Fibroblast of lung (primary cell): ENCODE results near the gene FHDC1. TPM values are rescaled to one million over a fixed set of nuclear protein-coding genes. Genes with fewer than 3 reads are reported as not detected.

Experiments used
- DNase-seq, 2 donors: peaks; one replicate each; pipeline versions ENCODE4 v3.0.0 to v3.0.0-alpha.2; 2010; ENCODE audit warnings: low read depth in 2 of 2
- H2AFZ ChIP-seq: 2 replicates; pipeline ENCODE4 v1.5.1; 2012; ENCODE audit warnings: low read length, control low read depth, inconsistent platforms
- H3K27ac ChIP-seq: 2 replicates; pipeline ENCODE4 v1.5.1; 2011; ENCODE audit warnings: low read length, control low read depth; ENCODE audit not compliant: insufficient read depth
- H3K27me3 ChIP-seq: 2 replicates; pipeline ENCODE4 v1.5.1; 2011; ENCODE audit warnings: mild to moderate bottlenecking, low read length; ENCODE audit not compliant: control insufficient read depth, insufficient read depth
- H3K36me3 ChIP-seq: 2 replicates; pipeline ENCODE4 v1.5.1; 2011; ENCODE audit warnings: low read length; ENCODE audit not compliant: control insufficient read depth, insufficient read depth
- H3K4me1 ChIP-seq: 2 replicates; pipeline ENCODE4 v1.5.1; 2011; ENCODE audit warnings: low read length; ENCODE audit not compliant: control insufficient read depth, insufficient read depth; ENCODE audit errors: extremely low read depth
- H3K4me2 ChIP-seq: 2 replicates; pipeline ENCODE4 v1.5.1; 2011; ENCODE audit warnings: low read length, control low read depth; ENCODE audit not compliant: insufficient read depth; ENCODE audit errors: extremely low read depth
- H3K4me3 ChIP-seq, 4 experiments: fragments of 200-600 bp in 1 of 4; sonication (generic) in 1 of 4; replicated peaks in 1 of 4; 2 replicates each; pipeline ENCODE4 v1.5.1; 2011 to 2016; ENCODE audit warnings: low read length in 4 of 4, low read depth in 3 of 4, mild to moderate bottlenecking in 3 of 4, control low read depth in 2 of 4, inconsistent platforms in 1 of 4, mixed read lengths in 1 of 4; ENCODE audit not compliant: insufficient read depth in 1 of 4; ENCODE audit errors: control extremely low read depth in 1 of 4
- H3K79me2 ChIP-seq: 2 replicates; pipeline ENCODE4 v1.5.1; 2012; ENCODE audit warnings: mild to moderate bottlenecking, low read length, inconsistent platforms; ENCODE audit not compliant: control insufficient read depth, insufficient read depth
- H3K9ac ChIP-seq: 2 replicates; pipeline ENCODE4 v1.5.1; 2011; ENCODE audit warnings: mild to moderate bottlenecking, low read length, control low read depth; ENCODE audit not compliant: insufficient read depth
- H3K9me3 ChIP-seq: 2 replicates; pipeline ENCODE4 v1.5.1; 2012; ENCODE audit warnings: low read depth, low read length; ENCODE audit not compliant: control insufficient read depth, insufficient read depth
- H4K20me1 ChIP-seq: 2 replicates; pipeline ENCODE4 v1.5.1; 2011; ENCODE audit warnings: low read length; ENCODE audit not compliant: control insufficient read depth, insufficient read depth; ENCODE audit errors: extremely low read depth
- CTCF ChIP-seq, 2 donors: IDR thresholded peaks in 1 of 2; conservative IDR thresholded peaks in 1 of 2; 1 replicate in 1 of 2; 2 replicates in 1 of 2; pipeline ENCODE4 v1.5.1; 2011 to 2012; ENCODE audit warnings: low read length in 2 of 2, control low read depth in 1 of 2, inconsistent platforms in 1 of 2, low read depth in 1 of 2, mild to moderate bottlenecking in 1 of 2
- EZH2 ChIP-seq: IDR thresholded peaks from 2 replicates; pipeline ENCODE4 v1.5.1; 2012; ENCODE audit warnings: low read length, control low read depth, mild to moderate bottlenecking; ENCODE audit errors: missing control alignments
- polyA plus RNA-seq, 2 donors: library from polyadenylated mRNA; depleted of rRNA in 1 of 2; stranded (reverse) in 1 of 2; unstranded in 1 of 2; fragments of >200 nt; gene quantifications; 2 replicates each; pipeline ENCODE4 v1.2.1, GENCODE V29; 2011 to 2012; ENCODE audit warnings: missing spikeins in 1 of 2
- total RNA-seq: library from RNA; depleted of rRNA; stranded (reverse); fragments of >200 nt; gene quantifications from 2 replicates; pipeline ENCODE4 v1.2.1, GENCODE V29; 2014

Gene FHDC1
- total and polyA plus RNA-seq, 2 donors (not counting 1 experiment from before 2014, with no cell fraction given) = 0.14 to 0.33 TPM

- Histone ChIP-seq H2AFZ (no peak overlapping the region), H4K20me1 (no peaks in the 10 kb centered on the region), H3K27me3 (peaks cover 5% of the 10 kb centered on the region), H3K27ac (no peak overlapping the region), H3K4me2 (no peak overlapping the region), H3K9me3 (no peaks in the 10 kb centered on the region), H3K79me2 (no peaks in the 10 kb centered on the region), H3K9ac (no peak overlapping the region), H3K4me3 (no peak overlapping the region), H3K36me3 (no peaks in the 10 kb centered on the region), H3K4me1 (peaks cover 2% of the 10 kb centered on the region)
- TF ChIP-seq EZH2 = no peak
- TF ChIP-seq CTCF (conservative IDR thresholded peaks at IDR 0.05 in 1 of 2, IDR thresholded peaks at IDR 0.05 in 1 of 2; ENCODE audit: low read depth in 1 of 2, low read length in 2 of 2) = no peak
- DNase-seq = no peak
These were observed 81.9 kb downstream of the FHDC1 start for GRCh38 chr4:153018031-153018430.

- no peak overlapping the region for H2AFZ ChIP-seq
- no peaks in the 10 kb centered on the region for H3K9me3 ChIP-seq
- no peak for DNase-seq
- no peak overlapping the region for H3K4me2 ChIP-seq
- no peak overlapping the region for H3K9ac ChIP-seq
- H3K79me2 ChIP-seq = no peaks in the 10 kb centered on the region
- H3K4me3 ChIP-seq = no peak overlapping the region
- TF ChIP-seq CTCF (conservative IDR thresholded peaks at IDR 0.05 in 1 of 2, IDR thresholded peaks at IDR 0.05 in 1 of 2; ENCODE audit: low read depth in 1 of 2, low read length in 2 of 2) (no peak), EZH2 (no peak)
- no peaks in the 10 kb centered on the region for H3K36me3 ChIP-seq
- H3K27ac ChIP-seq = no peak overlapping the region
- H3K27me3 ChIP-seq = peaks cover 5% of the 10 kb centered on the region
- peaks cover under 1% of the 10 kb centered on the region for H3K4me1 ChIP-seq
- no peaks in the 10 kb centered on the region for H4K20me1 ChIP-seq
These were observed 82.6 kb downstream of the FHDC1 start for GRCh38 chr4:153018684-153019083.

GRCh38 chr4:153019906-153020305 lies 83.8 kb downstream of the FHDC1 start:
- Histone ChIP-seq H4K20me1 (no peaks in the 10 kb centered on the region), H3K27ac (no peak overlapping the region), H3K79me2 (no peaks in the 10 kb centered on the region), H3K27me3 (peaks cover 5% of the 10 kb centered on the region), H3K9me3 (no peaks in the 10 kb centered on the region), H2AFZ (no peak overlapping the region), H3K4me2 (no peak overlapping the region), H3K9ac (no peak overlapping the region), H3K4me3 (no peak overlapping the region), H3K36me3 (no peaks in the 10 kb centered on the region), H3K4me1 (no peaks in the 10 kb centered on the region)
- no peak for DNase-seq
- TF ChIP-seq CTCF (conservative IDR thresholded peaks at IDR 0.05 in 1 of 2, IDR thresholded peaks at IDR 0.05 in 1 of 2; ENCODE audit: low read depth in 1 of 2, low read length in 2 of 2) (no peak), EZH2 (no peak)
